HG03025 (cell line): ENCODE data around the gene AURKB.
"Not testable (repeated sequence)": the region's sequence is repeated elsewhere in the genome, so short reads cannot be mapped to it uniquely, and the experiment has no call there.

ENCODE experiments used
- ATAC-seq: cut with Tn5 transposase; IDR thresholded peaks from one replicate; pipeline ENCODE4 v1.9.1; 2021; ENCODE audit warnings: mild to moderate bottlenecking, moderate library complexity; ENCODE audit not compliant: unreplicated experiment, low FRiP score

Gene AURKB

DNA sequence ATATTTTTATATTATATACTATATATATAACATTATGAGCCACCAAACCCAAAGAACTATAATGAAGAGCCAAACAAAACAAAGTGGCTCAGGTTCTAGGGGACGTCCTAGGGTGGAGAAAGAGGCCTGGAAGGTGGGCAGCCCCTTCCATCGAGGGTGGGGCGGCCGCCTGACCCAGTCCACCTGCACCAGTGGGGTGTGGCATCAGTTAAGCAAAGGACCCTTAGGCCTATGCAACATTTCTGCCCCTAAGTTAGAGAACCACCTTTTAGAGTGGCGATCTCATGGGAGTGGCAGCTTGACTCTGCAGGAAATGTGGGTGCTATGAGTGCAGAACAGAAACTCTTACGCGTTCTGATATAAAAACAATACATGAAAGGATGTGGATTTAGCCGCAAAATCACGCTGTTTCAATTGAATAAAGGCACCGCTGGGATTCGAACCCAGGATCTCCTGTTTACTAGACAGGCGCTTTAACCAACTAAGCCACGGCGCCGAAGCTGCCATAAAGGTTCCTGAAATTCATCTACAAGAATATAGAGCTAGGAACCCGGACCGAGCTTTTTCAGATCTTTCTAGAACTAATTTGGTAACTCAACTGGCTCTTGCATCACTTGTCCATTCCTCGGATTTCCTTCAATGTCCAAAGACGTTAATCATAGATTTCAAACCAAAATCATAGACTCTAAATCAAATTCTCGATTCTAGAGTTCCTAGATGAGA lies 15.6 kb upstream of the AURKB start:
- ATAC-seq = no peak

DNA sequence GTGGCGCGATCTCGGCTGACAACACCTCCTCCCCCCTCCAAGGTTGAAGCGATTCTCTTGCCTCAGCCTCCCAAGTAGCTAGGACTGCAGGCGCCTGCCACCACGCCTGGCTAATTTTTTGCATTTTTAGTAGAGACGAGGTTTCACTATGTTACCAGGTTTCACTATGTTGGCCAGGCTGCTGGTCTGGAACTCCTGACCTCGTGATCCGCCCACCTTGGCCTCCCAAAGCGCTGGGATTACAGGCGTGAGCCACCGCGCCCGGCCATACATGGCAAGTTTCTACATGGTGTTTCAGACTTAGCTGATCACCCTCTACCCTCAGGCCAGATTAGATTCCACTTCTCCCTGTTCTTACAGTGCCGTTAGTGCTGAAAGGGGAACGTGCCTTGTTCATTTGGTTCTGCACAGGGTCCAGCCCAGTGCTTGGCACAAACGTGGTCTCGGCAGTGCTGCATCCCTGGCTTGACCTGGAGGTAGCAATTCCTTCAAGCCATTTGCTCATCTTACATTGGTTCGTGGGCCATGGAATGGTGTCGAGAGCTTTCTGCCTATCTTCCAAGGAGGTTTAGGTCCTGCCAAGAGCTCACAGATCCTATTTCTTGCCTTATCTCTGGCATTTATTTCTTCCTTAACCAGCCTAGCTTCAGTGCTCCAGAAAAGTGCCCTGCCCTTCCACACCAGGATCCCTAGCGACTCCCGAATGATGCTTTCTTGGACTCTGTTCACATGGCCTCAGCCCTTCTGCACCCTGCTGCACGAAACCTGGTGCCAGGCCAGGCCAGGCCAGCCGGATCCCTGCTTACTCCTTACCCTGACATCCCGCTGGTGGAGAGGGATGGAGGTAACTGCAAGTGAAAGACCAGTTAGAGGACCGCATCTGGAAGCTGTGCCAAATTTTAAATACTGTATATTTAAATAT lies 14.8 kb upstream of the AURKB start:
- ATAC-seq = no peak

DNA sequence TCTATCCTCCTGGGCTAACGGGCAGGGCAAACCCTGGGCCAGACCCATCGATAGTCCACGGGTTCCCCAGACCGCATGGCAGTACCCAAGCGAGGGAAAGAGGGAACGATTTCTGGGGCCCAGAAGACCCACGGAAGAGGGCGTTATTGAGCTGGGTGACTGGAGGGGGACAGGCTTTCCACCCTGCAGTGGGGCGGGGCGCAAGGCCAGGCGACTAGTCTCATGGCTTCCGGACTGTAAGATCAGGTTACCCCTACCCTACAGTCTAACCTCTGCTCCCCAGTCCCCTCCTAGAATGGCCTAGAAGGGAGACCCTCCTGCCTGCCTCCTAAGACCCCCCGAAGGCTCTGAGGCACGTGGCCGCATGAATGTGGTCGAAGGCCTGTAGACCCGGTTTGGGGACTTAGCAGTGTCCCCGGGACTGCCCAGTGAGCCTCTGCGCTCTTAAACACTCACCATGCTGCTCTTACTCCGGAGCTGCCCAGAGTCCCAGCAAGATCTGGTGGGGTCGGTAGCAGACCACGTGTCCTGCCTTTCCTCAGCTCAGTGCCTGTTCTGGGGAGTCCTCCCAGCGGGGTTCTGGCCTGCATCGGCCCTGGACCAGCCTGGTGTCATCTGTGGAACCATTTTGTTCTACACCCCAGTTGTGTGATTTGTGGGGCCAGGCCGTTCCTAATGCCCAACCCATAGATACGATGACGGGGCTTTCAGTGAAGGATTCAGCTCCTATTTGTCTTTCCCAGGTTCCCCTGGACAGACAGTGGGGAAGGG lies 13.2 kb upstream of the AURKB start:
- ATAC-seq = peak; percentile 8

DNA sequence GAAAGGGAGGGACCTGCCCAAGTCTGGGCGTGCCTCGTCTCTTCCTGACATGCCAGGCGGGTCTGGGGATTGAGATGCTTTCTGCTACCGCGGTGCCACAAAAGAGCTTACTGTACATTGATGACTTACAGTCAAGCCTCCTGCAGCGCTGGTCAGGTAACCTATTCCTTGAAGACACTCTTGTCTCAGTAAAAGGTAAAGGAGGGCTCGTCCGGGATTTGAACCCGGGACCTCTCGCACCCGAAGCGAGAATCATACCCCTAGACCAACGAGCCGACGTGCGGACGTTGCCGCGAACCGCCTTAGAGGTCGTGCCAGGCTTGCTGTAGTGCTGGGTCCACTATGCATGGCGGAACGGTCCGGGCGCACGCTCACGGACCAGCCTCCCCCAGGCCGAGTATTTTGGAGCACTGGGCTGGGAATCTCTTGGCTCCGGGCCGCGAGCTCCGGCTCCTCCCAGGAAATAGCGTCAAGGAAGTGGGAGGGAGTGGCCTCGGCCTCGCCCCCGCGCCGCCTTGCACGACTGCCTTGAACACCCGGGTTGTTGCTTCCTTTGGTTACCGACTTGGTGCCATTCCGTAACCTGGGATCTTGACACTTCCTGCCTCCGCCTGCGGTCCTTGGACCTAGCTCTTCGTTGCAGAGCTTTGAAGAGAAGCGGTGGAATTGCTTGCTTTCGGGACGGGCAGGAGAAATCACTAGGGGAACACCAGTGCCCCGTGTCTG lies 12.4 kb upstream of the AURKB start:
- peak; percentile 33 for ATAC-seq

DNA sequence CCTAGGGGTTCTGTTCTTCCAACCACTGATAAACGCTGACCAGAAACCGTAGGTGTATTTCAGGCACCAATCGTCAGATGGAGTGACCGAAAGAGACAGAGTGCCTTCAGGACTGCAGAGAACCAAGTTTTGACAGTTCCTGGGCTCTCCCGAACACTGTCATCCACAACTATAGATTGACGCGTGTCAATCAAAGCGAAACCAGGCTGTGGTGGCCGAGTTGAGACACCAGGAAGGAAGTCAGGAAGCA lies 11.9 kb upstream of the AURKB start:
- peak; percentile 10 for ATAC-seq

DNA sequence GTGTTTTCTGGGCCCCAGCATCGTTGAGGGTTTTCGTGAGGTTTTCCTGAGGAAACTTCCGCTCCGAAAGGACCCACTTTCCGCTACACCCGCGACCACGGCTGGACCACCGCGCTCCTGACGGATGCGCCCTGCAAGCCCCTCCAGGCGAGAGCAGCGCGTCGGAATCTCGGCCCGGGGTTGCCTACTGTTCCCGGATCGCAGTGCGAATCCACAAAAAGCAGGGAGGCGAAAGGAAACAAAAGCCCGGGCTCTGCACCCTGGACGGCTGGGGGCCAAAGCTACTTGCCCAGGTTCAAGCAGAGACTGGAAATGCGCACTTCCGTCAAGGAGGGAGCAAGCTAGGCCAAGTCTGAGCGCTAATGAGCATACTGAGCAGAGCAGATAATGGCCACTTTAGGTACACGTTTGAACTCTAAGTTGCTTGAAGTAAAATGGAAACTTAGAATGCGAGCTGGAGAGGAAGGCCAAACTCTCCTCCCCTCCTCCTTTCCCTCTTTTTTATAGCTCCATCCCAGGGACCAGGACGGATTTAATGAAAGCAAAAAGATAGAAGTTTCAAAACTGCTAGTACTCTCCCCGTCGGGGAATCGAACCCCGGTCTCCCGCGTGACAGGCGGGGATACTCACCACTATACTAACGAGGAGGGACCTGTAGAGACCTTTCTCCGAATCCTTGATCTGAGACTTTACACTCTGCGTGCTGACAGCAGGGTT lies 11.4 kb upstream of the AURKB start:
- peak; percentile 27 for ATAC-seq

DNA sequence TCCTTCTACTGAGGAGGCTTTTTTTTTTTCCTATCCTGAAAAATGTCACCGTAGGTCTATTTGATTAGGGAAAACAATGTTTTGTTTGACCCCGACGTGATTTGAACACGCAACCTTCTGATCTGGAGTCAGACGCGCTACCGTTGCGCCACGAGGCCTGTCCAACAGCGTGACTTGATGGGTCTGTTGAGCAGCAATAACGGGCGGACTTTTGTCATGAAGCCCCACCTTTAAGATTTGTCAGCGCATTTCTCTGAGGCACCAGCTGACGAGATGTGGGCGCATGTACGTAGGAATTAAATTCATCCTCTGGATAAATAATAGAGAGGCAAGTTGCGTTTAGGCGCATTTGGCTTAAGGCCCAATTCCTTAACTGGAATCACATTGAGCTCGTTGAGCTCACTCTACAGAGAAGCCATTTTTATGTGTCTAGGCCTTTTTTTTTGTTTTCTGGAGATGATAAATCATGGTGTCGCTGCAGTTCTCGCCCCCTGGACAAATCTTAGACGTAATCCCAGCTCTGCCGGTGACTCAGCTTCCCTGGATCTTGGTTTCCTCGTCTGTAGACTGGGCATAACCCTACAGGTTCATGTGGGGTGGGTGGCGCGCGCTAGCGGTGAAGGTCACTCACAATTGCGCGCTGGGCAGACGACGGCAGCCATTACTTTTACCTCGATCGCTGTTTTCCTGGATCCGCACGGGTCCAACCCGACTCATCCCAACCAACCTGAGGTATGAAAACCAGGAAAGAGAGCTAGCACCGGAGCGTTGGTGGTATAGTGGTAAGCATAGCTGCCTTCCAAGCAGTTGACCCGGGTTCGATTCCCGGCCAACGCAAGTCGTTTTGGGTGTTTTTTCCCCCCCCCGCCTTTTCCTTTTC lies 10.6 kb upstream of the AURKB start:
- ATAC-seq = peak; percentile 8

DNA sequence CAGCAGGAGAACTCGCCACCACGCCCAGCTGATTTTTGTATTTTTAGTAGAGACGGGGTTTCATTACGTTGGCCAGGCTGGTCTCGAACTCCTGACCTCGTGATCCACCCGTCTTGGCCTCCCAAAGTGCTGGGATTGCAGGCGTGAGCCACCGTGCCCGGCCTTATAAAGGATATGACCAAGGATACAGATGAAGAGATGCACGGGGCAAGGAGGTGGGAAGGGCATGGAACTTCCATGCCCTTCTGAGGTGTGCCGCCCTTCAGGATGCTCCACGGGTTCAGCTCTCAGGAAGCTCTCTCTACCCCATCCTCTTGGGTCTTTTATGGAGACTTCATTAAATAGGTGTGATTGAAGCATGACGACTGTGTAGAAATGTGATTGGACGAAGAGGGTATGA lies 3.6 kb upstream of the AURKB start:
- ATAC-seq = not testable (repeated sequence)

DNA sequence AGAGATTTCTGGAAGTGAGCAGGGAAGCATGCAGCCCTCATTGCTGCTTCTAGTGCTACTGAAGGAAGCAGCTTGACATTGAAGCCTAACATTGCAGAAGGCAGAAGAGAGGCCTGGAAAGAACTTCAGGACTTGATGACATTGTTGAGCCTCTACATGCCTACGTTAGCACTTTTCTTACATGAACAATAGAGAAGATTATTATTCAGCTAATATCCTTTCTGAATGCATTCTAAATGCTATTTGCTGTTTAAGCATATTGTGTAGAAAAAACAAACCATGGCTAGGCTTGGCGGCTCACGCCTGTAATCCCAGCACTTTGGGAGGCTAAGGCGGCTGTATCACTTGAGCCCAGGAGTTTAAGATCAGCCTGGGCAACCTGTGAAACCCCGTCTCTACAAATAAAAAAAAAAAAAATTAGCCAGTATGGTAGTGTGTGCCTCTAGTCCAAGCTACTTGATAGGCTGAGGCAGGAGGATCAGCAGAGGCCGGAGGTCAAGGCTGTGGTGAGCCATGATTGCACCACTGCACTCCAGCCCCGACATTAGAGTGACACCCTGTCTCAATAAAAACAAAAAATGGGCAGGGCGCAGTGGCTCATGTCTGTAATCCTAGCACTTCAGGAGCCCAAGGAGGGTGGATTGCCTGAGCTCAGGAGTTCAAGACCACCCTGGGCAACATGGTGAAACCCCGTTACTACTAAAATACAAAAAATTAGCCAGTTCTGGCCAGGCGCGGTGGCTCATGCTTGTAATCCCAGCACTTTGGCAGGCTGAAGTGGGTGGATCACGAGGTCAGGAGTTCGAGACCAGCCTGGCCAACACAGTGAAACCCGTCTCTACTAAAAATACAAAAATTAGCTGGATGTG lies 2.2 kb upstream of the AURKB start:
- no peak for ATAC-seq

DNA sequence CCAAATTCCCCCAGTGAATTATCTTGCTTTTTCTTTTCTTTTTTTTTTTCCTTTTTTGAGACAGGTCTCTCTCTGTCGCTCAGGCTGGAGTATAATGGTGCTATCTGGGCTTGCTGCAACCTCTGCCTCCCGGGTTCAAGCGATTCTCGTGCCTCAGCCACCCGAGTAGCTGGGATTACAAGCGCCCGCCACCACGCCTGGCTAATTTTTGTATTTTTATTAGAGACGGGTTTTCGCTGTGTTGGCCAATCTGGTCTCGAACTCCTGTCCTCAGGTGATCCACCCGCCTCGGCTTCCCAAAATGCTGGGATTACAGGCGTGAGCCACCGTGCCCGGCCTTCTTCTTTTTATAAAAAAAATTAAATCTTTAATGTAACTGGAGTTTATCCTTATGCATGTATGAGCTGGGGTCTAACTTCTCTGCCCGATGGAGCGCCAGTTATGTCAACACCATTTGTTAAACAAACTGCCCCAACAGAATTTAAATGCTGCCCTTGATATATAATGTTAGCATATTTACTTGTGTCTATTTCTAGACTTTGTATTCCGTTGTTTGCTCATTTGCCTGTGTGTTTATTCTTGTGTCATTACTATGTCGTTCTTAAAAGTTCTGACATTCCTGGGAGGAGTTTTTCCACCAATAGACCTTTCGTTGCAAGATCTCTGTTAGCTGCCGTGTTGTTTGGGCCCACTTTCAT lies 535 bp upstream of the AURKB start:
- ATAC-seq = no peak

DNA sequence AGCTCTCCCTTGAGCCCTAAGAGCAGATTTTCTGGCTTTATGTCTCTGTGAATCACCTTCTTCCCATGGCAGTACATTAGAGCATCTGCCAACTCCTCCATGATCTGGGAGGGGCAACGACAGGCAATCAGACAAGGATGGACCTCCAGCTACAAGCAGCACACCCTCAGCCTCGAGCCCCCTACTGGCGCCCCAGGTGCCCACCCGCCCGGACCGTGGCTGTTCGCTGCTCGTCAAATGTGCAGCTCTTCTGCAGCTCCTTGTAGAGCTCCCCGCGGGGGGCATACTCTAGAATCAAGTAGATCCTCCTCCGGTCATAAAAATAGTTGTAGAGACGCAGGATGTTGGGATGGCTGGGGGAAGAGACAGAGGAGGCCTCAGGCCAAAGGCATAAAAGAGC lies 3.8 kb downstream of the AURKB start:
- ATAC-seq = no peak

DNA sequence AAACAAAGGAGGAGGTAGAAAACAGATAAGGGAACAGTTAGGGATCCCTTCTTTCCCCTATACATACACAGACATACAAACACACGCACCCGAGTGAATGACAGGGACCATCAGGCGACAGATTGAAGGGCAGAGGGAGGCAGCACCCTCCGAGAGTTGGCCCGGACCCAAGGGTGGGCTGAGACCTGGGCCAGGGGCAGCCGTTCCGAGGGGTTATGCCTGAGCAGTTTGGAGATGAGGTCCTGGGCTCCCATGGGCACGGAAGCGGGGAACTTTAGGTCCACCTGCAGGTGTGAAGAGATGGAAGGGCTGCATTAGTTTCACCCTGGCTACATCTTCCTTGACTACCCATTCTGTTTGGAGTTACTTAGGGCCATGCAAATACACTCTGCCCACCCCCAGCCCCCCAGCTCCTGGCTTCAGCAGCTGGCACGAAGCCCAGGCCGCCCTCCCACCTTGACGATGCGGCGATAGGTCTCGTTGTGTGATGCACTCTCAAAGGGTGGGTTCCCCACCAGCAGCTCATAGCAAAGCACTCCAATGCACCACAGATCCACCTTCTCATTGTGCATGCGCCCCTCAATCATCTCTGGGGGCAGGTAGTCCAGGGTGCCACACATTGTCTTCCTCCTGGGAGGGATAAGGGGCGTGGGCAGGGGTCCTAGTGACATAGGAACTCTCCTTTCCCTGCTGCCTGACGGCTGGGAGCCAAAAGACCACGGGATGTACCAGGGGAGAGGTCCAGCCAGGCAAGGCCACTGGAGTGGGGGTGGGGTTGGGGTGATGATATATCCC lies 5.4 kb downstream of the AURKB start:
- no peak for ATAC-seq

DNA sequence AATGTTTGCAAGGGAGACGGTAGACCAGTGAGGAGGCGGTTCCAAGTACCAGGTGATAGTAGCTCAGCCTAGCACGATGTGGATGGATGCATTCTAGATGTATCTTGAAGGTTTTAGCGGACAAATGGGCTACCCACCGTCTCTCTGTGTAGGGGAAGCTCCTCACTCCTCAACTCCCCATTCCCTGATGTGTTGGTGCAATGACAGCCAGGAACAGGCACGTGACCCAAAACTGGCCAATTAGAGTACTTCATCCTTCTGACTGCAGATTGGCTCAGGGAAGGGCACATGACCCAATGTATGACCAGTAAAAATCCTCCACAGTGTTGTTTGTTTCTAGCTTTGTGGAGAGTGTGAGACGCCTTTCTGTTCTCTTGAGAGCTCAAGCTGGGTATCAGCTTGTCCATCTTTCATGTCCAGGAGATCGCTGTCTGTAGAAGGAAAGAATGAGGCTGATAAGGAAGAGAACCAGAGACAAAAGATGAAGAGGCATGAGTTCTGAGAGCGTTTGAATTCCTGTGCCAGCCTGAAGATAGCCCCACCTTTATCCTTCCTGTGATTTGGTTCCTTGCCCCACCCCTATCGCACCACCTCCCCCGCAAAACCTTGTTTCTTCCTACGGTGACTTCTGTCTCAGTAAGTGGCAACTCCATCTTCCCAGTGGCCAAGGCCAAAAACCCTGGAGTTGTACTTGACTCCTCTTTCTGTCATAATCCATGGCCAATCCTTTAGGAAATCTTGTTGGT lies 18.1 kb downstream of the AURKB start:
- ATAC-seq = no peak

DNA sequence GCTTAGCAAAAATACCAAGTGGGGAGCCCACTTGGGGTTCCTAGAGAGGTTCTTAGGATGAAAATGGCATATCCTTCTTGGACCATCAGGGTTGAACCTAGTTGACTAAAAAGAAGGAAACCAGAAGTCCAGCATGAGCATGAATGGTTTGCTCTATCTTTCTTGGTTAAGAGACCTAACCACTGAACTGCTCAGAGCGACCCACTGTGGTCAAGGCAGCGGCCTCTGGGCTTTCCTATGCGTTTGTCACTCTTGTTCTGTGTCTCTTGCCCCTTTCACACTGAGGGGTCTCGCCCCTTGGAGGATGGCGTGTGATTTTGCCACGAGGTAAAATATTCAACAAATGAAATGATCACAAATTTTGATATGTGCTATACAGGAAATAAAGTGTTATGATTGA lies 19.9 kb downstream of the AURKB start:
- ATAC-seq = no peak

DNA sequence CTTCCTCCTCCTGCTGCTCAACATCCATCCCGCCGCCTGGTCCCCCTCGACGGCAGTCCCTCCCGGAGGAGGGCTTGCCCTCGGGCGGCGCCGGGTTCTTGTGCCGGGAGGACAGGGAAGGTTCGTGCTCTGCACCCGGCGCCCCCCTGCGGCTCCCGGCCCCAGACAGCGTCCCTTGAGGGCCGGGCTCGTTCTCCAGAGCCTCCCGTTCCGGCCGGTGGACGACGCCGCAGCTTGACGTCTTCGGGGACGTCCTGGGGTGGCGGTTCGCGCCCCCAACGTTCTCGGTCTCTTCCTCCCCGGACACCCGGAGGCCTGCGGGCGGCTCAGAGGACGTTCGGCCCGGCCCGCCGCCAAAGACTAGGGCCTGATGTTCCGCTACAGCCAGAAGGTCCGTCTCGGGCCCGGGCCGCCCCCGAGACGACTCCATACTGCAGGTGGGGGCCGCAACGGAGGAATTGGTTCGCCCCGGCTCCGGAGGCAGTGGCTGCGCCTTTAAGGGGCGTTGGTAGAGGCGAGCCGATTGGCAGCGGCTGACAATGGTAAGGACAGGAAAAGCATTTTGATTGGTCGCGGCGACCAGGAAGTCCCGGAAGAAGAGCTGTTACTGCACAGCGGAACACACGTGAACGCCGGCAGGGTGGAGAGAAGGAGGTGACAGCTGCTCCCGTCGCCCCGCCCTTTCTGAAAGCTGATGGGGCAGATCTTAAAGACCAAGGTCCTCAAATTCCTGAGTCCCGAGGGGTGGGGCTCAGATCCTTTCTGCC lies 20.5 kb downstream of the AURKB start, which contains the start of gene BORCS6:
TSS of gene BORCS6 (minus strand) at position 470 of the 767 bp plus-strand sequence. CDS start at position 430, 40 bp downstream.
- peak; percentile 45 for ATAC-seq
